ENCODE data around the gene OR10H1. TPM values are rescaled to one million over a fixed set of nuclear protein-coding genes. Genes with fewer than 3 reads are reported as not detected.

OR10H1 gene
- total and polyA plus RNA-seq, 9 of the 15 experiments (the other 6 are each of a cell fraction or from before 2014, with no cell fraction given): not detected

DNA sequence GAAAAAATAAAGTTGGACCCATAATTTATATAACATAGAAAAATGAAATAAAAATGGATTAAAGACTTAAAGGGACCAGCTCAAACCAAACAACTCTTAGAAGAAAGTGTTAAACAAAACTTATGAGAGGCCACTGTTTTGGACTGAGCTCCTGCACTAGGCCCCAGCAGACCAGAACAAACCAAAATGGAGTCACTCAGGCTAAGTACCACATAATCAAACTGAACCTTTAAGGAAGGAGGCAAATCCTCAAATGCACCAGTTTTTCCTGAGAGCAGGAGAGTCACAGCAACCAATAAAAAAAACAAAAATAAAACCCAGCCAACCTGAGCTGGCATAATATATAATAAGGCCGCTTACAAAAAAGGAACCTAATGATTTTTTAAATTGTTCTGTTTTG lies 10.3 kb upstream of the OR10H1 start (continued):
- TF ChIP-seq, protein P1, sequence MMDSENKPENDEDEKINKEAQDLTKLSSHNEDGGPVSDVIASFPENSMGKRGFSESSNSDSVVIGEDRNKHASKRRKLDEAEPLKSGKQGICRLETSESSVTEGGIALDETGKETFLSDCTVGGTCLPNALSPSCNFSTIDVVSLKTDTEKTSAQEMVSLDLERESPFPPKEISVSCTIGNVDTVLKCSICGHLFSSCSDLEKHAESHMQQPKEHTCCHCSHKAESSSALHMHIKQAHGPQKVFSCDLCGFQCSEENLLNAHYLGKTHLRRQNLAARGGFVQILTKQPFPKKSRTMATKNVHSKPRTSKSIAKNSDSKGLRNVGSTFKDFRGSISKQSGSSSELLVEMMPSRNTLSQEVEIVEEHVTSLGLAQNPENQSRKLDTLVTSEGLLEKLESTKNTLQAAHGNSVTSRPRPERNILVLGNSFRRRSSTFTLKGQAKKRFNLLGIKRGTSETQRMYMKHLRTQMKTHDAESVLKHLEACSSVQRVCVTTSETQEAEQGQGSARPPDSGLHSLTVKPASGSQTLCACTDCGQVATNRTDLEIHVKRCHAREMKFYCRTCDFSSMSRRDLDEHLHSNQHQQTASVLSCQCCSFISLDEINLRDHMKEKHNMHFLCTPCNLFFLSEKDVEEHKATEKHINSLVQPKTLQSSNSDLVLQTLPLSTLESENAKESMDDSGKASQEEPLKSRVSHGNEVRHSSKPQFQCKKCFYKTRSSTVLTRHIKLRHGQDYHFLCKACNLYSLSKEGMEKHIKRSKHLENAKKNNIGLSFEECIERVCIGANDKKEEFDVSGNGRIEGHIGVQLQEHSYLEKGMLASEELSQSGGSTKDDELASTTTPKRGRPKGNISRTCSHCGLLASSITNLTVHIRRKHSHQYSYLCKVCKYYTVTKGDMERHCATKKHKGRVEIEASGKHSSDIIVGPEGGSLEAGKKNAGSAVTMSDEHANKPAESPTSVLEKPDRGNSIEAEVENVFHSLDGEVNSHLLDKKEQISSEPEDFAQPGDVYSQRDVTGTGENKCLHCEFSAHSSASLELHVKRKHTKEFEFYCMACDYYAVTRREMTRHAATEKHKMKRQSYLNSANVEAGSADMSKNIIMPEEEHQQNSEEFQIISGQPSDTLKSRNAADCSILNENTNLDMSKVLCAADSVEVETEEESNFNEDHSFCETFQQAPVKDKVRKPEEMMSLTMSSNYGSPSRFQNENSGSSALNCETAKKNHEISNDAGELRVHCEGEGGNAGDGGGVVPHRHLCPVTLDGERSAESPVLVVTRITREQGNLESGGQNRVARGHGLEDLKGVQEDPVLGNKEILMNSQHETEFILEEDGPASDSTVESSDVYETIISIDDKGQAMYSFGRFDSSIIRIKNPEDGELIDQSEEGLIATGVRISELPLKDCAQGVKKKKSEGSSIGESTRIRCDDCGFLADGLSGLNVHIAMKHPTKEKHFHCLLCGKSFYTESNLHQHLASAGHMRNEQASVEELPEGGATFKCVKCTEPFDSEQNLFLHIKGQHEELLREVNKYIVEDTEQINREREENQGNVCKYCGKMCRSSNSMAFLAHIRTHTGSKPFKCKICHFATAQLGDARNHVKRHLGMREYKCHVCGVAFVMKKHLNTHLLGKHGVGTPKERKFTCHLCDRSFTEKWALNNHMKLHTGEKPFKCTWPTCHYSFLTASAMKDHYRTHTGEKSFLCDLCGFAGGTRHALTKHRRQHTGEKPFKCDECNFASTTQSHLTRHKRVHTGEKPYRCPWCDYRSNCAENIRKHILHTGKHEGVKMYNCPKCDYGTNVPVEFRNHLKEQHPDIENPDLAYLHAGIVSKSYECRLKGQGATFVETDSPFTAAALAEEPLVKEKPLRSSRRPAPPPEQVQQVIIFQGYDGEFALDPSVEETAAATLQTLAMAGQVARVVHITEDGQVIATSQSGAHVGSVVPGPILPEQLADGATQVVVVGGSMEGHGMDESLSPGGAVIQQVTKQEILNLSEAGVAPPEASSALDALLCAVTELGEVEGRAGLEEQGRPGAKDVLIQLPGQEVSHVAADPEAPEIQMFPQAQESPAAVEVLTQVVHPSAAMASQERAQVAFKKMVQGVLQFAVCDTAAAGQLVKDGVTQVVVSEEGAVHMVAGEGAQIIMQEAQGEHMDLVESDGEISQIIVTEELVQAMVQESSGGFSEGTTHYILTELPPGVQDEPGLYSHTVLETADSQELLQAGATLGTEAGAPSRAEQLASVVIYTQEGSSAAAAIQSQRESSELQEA (IDR thresholded peaks at IDR 0.05; ENCODE audit: low read depth): no peak
- no peak for TF ChIP-seq ATF7 (IDR thresholded peaks at IDR 0.05)
- TF ChIP-seq, protein P2, sequence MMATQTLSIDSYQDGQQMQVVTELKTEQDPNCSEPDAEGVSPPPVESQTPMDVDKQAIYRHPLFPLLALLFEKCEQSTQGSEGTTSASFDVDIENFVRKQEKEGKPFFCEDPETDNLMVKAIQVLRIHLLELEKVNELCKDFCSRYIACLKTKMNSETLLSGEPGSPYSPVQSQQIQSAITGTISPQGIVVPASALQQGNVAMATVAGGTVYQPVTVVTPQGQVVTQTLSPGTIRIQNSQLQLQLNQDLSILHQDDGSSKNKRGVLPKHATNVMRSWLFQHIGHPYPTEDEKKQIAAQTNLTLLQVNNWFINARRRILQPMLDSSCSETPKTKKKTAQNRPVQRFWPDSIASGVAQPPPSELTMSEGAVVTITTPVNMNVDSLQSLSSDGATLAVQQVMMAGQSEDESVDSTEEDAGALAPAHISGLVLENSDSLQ (IDR thresholded peaks at IDR 0.05): no peak
- no peak for TF ChIP-seq DIDO1 (tag; IDR thresholded peaks at IDR 0.05; ENCODE audit: low read depth)
- no peak for TF ChIP-seq ZNF316 (IDR thresholded peaks at IDR 0.05)
- TF ChIP-seq, protein P3, sequence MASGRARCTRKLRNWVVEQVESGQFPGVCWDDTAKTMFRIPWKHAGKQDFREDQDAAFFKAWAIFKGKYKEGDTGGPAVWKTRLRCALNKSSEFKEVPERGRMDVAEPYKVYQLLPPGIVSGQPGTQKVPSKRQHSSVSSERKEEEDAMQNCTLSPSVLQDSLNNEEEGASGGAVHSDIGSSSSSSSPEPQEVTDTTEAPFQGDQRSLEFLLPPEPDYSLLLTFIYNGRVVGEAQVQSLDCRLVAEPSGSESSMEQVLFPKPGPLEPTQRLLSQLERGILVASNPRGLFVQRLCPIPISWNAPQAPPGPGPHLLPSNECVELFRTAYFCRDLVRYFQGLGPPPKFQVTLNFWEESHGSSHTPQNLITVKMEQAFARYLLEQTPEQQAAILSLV (tag; IDR thresholded peaks at IDR 0.05): peak; percentile 81
- TF ChIP-seq ZNF175 (CRISPR knock-in tag; IDR thresholded peaks at IDR 0.05; ENCODE audit: low read depth): peak; percentile 86
- TF ChIP-seq NCOR1 (IDR thresholded peaks at IDR 0.05): no peak
- no peak for TF ChIP-seq ZBTB8A (IDR thresholded peaks at IDR 0.05; ENCODE audit: partially characterized antibody)
- TF ChIP-seq KDM4B (IDR thresholded peaks at IDR 0.05; ENCODE audit: borderline replicate concordance in 2 of 2, low read depth in 1 of 2): no peak
- TF ChIP-seq, protein P4, sequence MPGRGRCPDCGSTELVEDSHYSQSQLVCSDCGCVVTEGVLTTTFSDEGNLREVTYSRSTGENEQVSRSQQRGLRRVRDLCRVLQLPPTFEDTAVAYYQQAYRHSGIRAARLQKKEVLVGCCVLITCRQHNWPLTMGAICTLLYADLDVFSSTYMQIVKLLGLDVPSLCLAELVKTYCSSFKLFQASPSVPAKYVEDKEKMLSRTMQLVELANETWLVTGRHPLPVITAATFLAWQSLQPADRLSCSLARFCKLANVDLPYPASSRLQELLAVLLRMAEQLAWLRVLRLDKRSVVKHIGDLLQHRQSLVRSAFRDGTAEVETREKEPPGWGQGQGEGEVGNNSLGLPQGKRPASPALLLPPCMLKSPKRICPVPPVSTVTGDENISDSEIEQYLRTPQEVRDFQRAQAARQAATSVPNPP (IDR thresholded peaks at IDR 0.05; ENCODE audit: borderline replicate concordance, insufficient read depth, insufficient read length): no peak
- no peak for TF ChIP-seq ZBTB7A (IDR thresholded peaks at IDR 0.05; ENCODE audit: borderline replicate concordance, control insufficient read depth, low read depth, low read length)
- peak; percentile 92 for TF ChIP-seq PYGO2 (tag; IDR thresholded peaks at IDR 0.05)
- TF ChIP-seq, protein P5, sequence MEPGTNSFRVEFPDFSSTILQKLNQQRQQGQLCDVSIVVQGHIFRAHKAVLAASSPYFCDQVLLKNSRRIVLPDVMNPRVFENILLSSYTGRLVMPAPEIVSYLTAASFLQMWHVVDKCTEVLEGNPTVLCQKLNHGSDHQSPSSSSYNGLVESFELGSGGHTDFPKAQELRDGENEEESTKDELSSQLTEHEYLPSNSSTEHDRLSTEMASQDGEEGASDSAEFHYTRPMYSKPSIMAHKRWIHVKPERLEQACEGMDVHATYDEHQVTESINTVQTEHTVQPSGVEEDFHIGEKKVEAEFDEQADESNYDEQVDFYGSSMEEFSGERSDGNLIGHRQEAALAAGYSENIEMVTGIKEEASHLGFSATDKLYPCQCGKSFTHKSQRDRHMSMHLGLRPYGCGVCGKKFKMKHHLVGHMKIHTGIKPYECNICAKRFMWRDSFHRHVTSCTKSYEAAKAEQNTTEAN (CRISPR knock-in tag; IDR thresholded peaks at IDR 0.05): no peak
- TF ChIP-seq ZFP36 (IDR thresholded peaks at IDR 0.05; ENCODE audit: low read depth, low read length, partially characterized antibody): no peak
- TF ChIP-seq ZNF134 (CRISPR knock-in tag; conservative IDR thresholded peaks at IDR 0.05): 0 out of 2 replicates have a peak, but pooled peaks have one; percentile 50
